Naive thymus-derived CD4-positive, alpha-beta T cell (primary cell): ENCODE results near the gene PTPRR. TPM values are rescaled to one million over a fixed set of nuclear protein-coding genes. Genes with fewer than 3 reads are reported as not detected.
"Not testable (repeated sequence)": the region's sequence is repeated elsewhere in the genome, so short reads cannot be mapped to it uniquely, and the experiment has no call there.

Experiments used
- ATAC-seq: fragments of 150-1000 bp; cut with Tn5 transposase; 2 replicates; pipeline ENCODE4 v1.10.0; 2021; ENCODE audit warnings: mild to moderate bottlenecking, moderate library complexity
- CTCF ChIA-PET: fragments of 350-600 bp; sonication (Branson Sonifier 250); formaldehyde crosslinking; loops from one replicate; lab custom pipeline; 2021; ENCODE audit warnings: antibody characterized with exemption; lab: Charles Lee
- POLR2A ChIA-PET: fragments of 350-600 bp; sonication (Branson Sonifier 250); formaldehyde crosslinking; loops from one replicate; lab custom pipeline; 2021; ENCODE audit warnings: antibody characterized with exemption, inconsistent platforms; lab: Charles Lee
- DNase-seq, 9 donors: peaks; one replicate each; pipeline versions ENCODE4 v3.0.0 to v3.0.0-alpha.2; 2020 to 2022; ENCODE audit warnings: mixed read lengths in 1 of 9
- H3K27ac ChIP-seq: one replicate; pipeline ENCODE4 v1.7.0; 2013; ENCODE audit warnings: mild to moderate bottlenecking, low read depth, low read length, moderate library complexity
- H3K27me3 ChIP-seq, 2 donors: one replicate each; pipeline ENCODE4 v1.7.0; 2013; ENCODE audit warnings: low read length in 2 of 2, mild to moderate bottlenecking in 2 of 2, moderate library complexity in 2 of 2; ENCODE audit not compliant: control insufficient read depth in 2 of 2, insufficient read depth in 2 of 2
- H3K36me3 ChIP-seq, 3 experiments: 1 replicate in 2 of 3; 2 replicates in 1 of 3; pipeline ENCODE4 v1.7.0; 2013; ENCODE audit warnings: low read length in 3 of 3, mild to moderate bottlenecking in 3 of 3, moderate library complexity in 1 of 3; ENCODE audit not compliant: insufficient read depth in 3 of 3, control insufficient read depth in 2 of 3
- H3K4me1 ChIP-seq, 2 donors: one replicate each; pipeline ENCODE4 v1.7.0; 2013; ENCODE audit warnings: low read length in 2 of 2, mild to moderate bottlenecking in 2 of 2, moderate library complexity in 1 of 2; ENCODE audit not compliant: control insufficient read depth in 2 of 2, insufficient read depth in 2 of 2
- H3K4me3 ChIP-seq: 2 replicates; pipeline ENCODE4 v1.7.0; 2013; ENCODE audit warnings: mild to moderate bottlenecking, low read length
- H3K9me3 ChIP-seq, 3 experiments: 1 replicate in 2 of 3; 2 replicates in 1 of 3; pipeline ENCODE4 v1.7.0; 2013; ENCODE audit warnings: low read length in 3 of 3; ENCODE audit not compliant: control insufficient read depth in 2 of 3
- H3K27ac Mint-ChIP-seq, 9 donors: one replicate each; pipeline ENCODE4 v1.8.0; 2020 to 2022; ENCODE audit warnings: mixed read lengths in 9 of 9, mild to moderate bottlenecking in 8 of 9, moderate library complexity in 5 of 9, inconsistent platforms in 2 of 9
- H3K27me3 Mint-ChIP-seq, 5 donors: one replicate each; pipeline ENCODE4 v1.8.0; 2021 to 2022; ENCODE audit warnings: mixed read lengths in 5 of 5, mild to moderate bottlenecking in 1 of 5
- H3K36me3 Mint-ChIP-seq, 5 donors: one replicate each; pipeline ENCODE4 v1.8.0; 2020 to 2022; ENCODE audit warnings: mixed read lengths in 5 of 5, mild to moderate bottlenecking in 3 of 5, inconsistent platforms in 1 of 5
- H3K4me1 Mint-ChIP-seq, 7 donors: one replicate each; pipeline ENCODE4 v1.8.0; 2020 to 2022; ENCODE audit warnings: mixed read lengths in 7 of 7, mild to moderate bottlenecking in 3 of 7, inconsistent platforms in 1 of 7
- H3K4me3 Mint-ChIP-seq, 10 donors: one replicate each; pipeline ENCODE4 v1.8.0; 2020 to 2022; ENCODE audit warnings: mild to moderate bottlenecking in 10 of 10, mixed read lengths in 10 of 10, moderate library complexity in 6 of 10, inconsistent platforms in 2 of 10
- H3K9me3 Mint-ChIP-seq, 11 donors: one replicate each; pipeline ENCODE4 v1.8.0; 2020 to 2022; ENCODE audit warnings: mixed read lengths in 11 of 11, mild to moderate bottlenecking in 4 of 11, inconsistent platforms in 1 of 11, moderate library complexity in 1 of 11
- intact Hi-C, 2 donors: fragments of 100-400 bp; cut with micrococcal nuclease; formaldehyde crosslinking; loops; one replicate each; pipeline ENCODE4 v1.15.1; 2023
- polyA plus RNA-seq, 2 donors: library from polyadenylated mRNA; unstranded; fragments of 300-500 nt; fragmentation: Illumina TruSeq; gene quantifications; one replicate each; pipeline ENCODE4 v1.2.3, GENCODE V29; 2021
- total RNA-seq, 6 experiments: library from RNA in 5 of 6; stranded (reverse) in 5 of 6; gene quantifications; 1 replicate in 5 of 6; 2 replicates in 1 of 6; pipeline ENCODE4 v1.2.3 and lab custom pipeline; 2021 to 2026

The PTPRR gene
- total and polyA plus RNA-seq, 7 experiments from 2014 or later, result not detected

DNA sequence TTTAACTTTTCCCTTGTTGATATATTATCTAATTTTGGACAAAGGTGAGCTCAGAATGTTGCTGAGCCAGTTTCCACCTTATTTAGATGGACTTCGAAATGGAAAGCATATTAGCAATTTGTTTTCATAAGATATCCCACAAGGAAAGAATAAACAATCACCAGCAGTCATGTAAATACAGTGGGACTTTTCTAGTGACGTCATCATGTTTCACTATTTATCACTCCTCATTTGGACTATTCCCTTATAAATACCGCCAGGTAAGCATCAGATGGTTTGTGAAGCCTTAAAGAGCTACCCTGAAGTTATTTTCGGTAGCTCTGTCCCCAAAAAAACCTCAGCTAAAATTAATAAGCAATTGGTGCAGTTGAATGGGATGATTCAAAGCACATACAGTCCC lies 110.7 kb downstream of the PTPRR start:
- Histone ChIP-seq H3K9me3 (no peaks in the 10 kb centered on the region), H3K4me1 (no peaks in the 10 kb centered on the region), H3K27ac (no peak overlapping the region), H3K36me3 (no peaks in the 10 kb centered on the region), H3K4me3 (no peak overlapping the region), H3K27me3 (no peaks in the 10 kb centered on the region)
- ATAC-seq (no peak), DNase-seq (no peak)
- Mint-ChIP-seq H3K9me3 (peaks cover 0 to 16% (median 9%) of the 10 kb centered on the region in 11 donors), H3K36me3 (peaks cover 0 to 3% (median 0%) of the 10 kb centered on the region in 5 donors), H3K4me1 (no peaks in the 10 kb centered on the region), H3K4me3 (no peak overlapping the region), H3K27me3 (peaks cover 0 to 6% (median 3%) of the 10 kb centered on the region in 5 donors), H3K27ac (no peak overlapping the region)
- intact Hi-C loops, result no loop called here
- ChIA-PET POLR2A (no interaction called here), CTCF (no interaction called here)

- H3K27me3 Mint-ChIP-seq, H3K4me3 ChIP-seq, H3K36me3 ChIP-seq, POLR2A ChIA-PET, intact Hi-C loops, ATAC-seq, H3K4me3 Mint-ChIP-seq, H3K36me3 Mint-ChIP-seq, H3K27ac ChIP-seq, H3K4me1 ChIP-seq, H3K27me3 ChIP-seq, CTCF ChIA-PET, H3K9me3 ChIP-seq, DNase-seq, H3K27ac Mint-ChIP-seq, H3K4me1 Mint-ChIP-seq: not testable (repeated sequence)
- peaks cover 0 to 12% (median 6%) of the 10 kb centered on the region in 11 donors for H3K9me3 Mint-ChIP-seq
These were observed 112.5 kb downstream of the PTPRR start for GRCh38 chr12:70807993-70808392.

DNA sequence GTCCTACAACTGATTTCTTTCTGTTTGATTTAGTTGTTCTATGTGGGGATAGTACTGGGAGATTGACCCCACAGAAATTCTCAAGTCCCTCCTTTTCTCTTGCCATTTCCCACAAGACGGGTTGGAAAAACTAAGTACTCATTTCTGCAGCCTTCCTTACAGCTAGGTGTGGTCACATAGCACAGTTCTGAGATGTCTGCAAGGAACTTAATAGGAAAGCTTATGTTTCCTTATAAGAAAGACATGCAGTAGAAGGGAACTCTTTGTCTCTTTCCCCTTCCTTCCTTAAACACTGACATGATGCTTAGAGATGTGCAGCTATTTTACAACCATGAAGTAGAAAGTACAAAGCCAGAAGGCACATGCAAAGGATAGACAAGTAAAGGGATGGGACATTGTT lies 113.7 kb downstream of the PTPRR start:
- intact Hi-C loops, result no loop called here
- no peak overlapping the region for H3K27ac Mint-ChIP-seq
- no peak overlapping the region for H3K4me3 ChIP-seq
- ATAC-seq (no peak), DNase-seq (no peak)
- POLR2A ChIA-PET, result no interaction called here
- peaks cover 0 to 3% (median 0%) of the 10 kb centered on the region in 5 donors for H3K36me3 Mint-ChIP-seq
- no peaks in the 10 kb centered on the region for H3K9me3 ChIP-seq
- H3K27ac ChIP-seq, result no peak overlapping the region
- H3K4me1 Mint-ChIP-seq, result no peaks in the 10 kb centered on the region
- no peaks in the 10 kb centered on the region for H3K4me1 ChIP-seq
- peaks cover 0 to 12% (median 6%) of the 10 kb centered on the region in 11 donors for H3K9me3 Mint-ChIP-seq
- peaks cover 0 to 4% (median 0%) of the 10 kb centered on the region in 5 donors for H3K27me3 Mint-ChIP-seq
- H3K4me3 Mint-ChIP-seq, result no peak overlapping the region
- CTCF ChIA-PET, result no interaction called here
- no peaks in the 10 kb centered on the region for H3K36me3 ChIP-seq
- no peaks in the 10 kb centered on the region for H3K27me3 ChIP-seq

DNA sequence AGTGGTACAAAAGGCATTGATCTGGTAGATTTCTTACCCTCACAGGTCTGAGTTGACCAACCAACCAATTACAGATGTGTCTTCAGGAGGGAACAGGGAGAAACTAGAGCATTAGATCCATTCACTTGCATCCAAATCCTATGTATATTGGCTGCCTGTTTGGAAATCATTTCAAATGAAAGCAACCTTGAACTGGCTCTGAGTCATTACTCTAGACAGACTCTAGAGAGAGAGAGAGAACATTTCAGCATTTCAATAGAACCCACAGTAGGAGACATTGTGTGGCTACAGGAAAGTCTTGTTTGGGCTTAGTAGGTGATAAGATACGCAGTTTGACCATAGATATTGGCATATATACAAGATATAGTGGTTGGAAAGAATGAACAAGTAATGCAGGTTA lies 114.5 kb downstream of the PTPRR start:
- H3K27me3 Mint-ChIP-seq, result peaks cover 0 to 7% (median 0%) of the 10 kb centered on the region in 5 donors
- no peak for ATAC-seq

DNA sequence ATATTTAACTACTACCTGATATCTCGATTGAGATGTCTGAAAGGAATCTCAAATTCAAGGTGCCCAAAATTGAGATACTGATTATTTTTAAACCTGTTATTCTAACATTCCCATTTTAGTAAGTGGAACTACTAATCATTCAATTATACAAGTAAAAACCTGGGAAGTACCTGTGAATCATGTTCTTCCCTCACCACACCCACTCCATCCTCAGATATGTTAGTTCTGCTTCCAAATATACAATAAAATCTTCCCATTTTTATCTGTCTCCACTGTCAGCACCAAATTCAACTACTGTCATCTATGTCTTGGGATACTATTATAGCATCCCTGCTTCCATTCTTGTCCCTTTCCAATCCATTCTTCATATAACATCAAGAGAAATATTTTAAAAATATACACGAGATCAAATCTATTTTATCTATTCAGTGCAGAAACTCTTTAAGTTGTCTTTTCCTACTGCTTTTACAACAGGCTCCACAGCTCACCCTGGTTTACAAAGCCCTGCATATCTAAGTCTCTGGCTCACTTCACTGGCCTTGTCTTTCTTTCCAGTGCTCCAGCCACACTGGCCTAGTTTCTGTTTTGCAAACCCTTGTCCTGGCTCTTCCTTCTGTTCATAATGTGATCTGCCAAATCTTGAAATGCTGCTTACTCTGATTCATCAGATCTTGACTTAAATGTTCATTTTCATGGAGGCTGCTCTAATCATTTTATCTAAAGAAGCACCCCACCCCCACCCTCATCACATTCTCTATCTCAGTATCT lies 122.3 kb downstream of the PTPRR start:
- H3K27me3 ChIP-seq, result no peaks in the 10 kb centered on the region
- ATAC-seq, result no peak
- DNase-seq, result no peak
- no peaks in the 10 kb centered on the region for H3K36me3 ChIP-seq
- H3K4me3 ChIP-seq, result no peak overlapping the region
- H3K9me3 Mint-ChIP-seq, result peaks cover 0 to 1% (median 0%) of the 10 kb centered on the region in 11 donors
- H3K4me1 Mint-ChIP-seq, result no peaks in the 10 kb centered on the region
- ChIA-PET POLR2A (no interaction called here), CTCF (no interaction called here)
- no peak overlapping the region for H3K27ac ChIP-seq
- H3K27ac Mint-ChIP-seq, result no peak overlapping the region
- H3K27me3 Mint-ChIP-seq, result peaks cover 0 to 13% (median 0%) of the 10 kb centered on the region in 5 donors
- intact Hi-C loops, result no loop called here
- no peaks in the 10 kb centered on the region for H3K9me3 ChIP-seq
- no peak overlapping the region for H3K4me3 Mint-ChIP-seq
- no peaks in the 10 kb centered on the region for H3K4me1 ChIP-seq
- no peaks in the 10 kb centered on the region for H3K36me3 Mint-ChIP-seq

More for the DNA sequence above, 114.5 kb downstream of the PTPRR start:
- intact Hi-C loops, result no loop called here
- Mint-ChIP-seq H3K36me3 (peaks cover 0 to 3% (median 0%) of the 10 kb centered on the region in 5 donors), H3K9me3 (peaks cover 0 to 12% (median 6%) of the 10 kb centered on the region in 11 donors), H3K4me3 (no peak overlapping the region), H3K27ac (no peak overlapping the region), H3K4me1 (no peaks in the 10 kb centered on the region)
- no peaks in the 10 kb centered on the region for H3K9me3 ChIP-seq
- no peaks in the 10 kb centered on the region for H3K27me3 ChIP-seq
- no peaks in the 10 kb centered on the region for H3K36me3 ChIP-seq
- ChIA-PET POLR2A (no interaction called here), CTCF (no interaction called here)
- H3K4me3 ChIP-seq, result no peak overlapping the region
- H3K27ac ChIP-seq, result no peak overlapping the region
- DNase-seq, result no peak
- H3K4me1 ChIP-seq, result no peaks in the 10 kb centered on the region

- Histone ChIP-seq H3K9me3 (no peaks in the 10 kb centered on the region), H3K27me3 (no peaks in the 10 kb centered on the region), H3K36me3 (no peaks in the 10 kb centered on the region), H3K4me1 (no peaks in the 10 kb centered on the region), H3K4me3 (no peak overlapping the region), H3K27ac (no peak overlapping the region)
- H3K36me3 Mint-ChIP-seq, result no peaks in the 10 kb centered on the region
- intact Hi-C loops, result no loop called here
- CTCF ChIA-PET, result interaction anchor here (0.6 kb wide), 1 partner anchor 220 kb away, joined by 3 read pairs; no protein-coding TSS in a partner anchor
- no peaks in the 10 kb centered on the region for H3K4me1 Mint-ChIP-seq
- H3K4me3 Mint-ChIP-seq, result no peak overlapping the region
- POLR2A ChIA-PET, result no interaction called here
- DNase-seq, result no peak
- H3K9me3 Mint-ChIP-seq, result peaks cover 0 to 5% (median 0%) of the 10 kb centered on the region in 11 donors
- H3K27ac Mint-ChIP-seq, result no peak overlapping the region
- H3K27me3 Mint-ChIP-seq, result peaks cover 0 to 13% (median 0%) of the 10 kb centered on the region in 5 donors
- no peak for ATAC-seq
These were observed 123.5 kb downstream of the PTPRR start for GRCh38 chr12:70796989-70797388.

- CTCF ChIA-PET, result no interaction called here
- Histone ChIP-seq H3K9me3 (no peaks in the 10 kb centered on the region), H3K4me1 (no peaks in the 10 kb centered on the region), H3K36me3 (no peaks in the 10 kb centered on the region), H3K27me3 (no peaks in the 10 kb centered on the region), H3K4me3 (no peak overlapping the region), H3K27ac (no peak overlapping the region)
- no peak for DNase-seq
- H3K27me3 Mint-ChIP-seq, result peaks cover 0 to 10% (median under 1%) of the 10 kb centered on the region in 5 donors
- peaks cover 0 to 5% (median 0%) of the 10 kb centered on the region in 11 donors for H3K9me3 Mint-ChIP-seq
- POLR2A ChIA-PET, result no interaction called here
- H3K4me1 Mint-ChIP-seq, result no peaks in the 10 kb centered on the region
- intact Hi-C loops, result no loop called here
- no peak overlapping the region for H3K27ac Mint-ChIP-seq
- no peak overlapping the region for H3K4me3 Mint-ChIP-seq
- no peak for ATAC-seq
- no peaks in the 10 kb centered on the region for H3K36me3 Mint-ChIP-seq
These were observed 124.9 kb downstream of the PTPRR start for GRCh38 chr12:70795608-70796007.
